GM18526 (cell line): ENCODE results near the gene DNMT3A.
A peak's percentile ranks its signal among the peaks of the same experiment; 100 is the strongest.

Source experiments
- POLR2A ChIP-seq: IDR thresholded peaks from 3 replicates; pipeline ENCODE4 v1.6.1; 2011; ENCODE audit not compliant: insufficient read length; ENCODE audit errors: extremely low read depth

The DNMT3A gene

DNA sequence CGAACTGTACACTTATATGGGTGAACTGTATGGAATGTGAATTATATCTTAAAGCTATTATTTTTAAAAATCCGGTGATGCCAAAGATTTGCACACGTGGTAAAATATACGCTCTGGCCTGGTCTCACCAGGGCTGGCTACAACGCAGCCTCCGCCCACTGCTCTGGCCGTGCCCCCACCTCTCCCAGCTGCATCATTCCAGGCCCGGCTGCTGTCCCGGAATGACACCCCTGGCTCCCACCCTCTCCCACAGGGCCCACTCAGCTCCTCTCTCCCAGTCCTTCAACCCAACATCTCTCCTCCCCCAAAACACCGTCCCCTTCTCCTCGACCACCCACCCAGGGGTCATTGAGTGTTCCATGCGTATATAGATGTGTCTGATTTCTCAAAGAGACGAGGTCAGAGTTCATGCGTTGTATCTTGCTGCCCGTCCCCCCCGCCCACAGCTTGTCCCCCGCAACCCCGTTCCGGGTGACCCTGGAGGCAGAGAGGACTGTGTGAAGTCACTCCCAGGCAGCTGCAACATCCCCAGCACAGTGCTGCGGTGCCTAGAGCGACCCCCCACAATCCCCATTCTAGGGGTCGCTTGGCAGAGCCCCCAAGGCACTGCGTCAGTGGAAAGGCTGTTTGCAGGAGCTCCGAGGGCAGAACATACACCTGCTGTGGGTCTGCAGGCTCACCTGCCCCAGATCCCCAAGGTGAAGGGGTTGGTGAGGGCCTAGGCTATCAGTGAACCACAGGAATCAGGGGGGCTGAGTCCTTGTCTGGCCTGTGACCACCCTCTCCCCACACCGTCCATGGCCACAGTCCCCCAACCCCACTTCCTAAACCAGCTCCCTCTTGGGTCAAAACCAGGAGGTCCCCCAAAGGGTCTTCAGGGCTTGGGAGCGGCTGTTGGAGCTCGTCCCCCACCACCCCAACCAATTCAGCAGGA lies 13.3 kb downstream of the DNMT3A start:
- TF ChIP-seq POLR2A: no peak

DNA sequence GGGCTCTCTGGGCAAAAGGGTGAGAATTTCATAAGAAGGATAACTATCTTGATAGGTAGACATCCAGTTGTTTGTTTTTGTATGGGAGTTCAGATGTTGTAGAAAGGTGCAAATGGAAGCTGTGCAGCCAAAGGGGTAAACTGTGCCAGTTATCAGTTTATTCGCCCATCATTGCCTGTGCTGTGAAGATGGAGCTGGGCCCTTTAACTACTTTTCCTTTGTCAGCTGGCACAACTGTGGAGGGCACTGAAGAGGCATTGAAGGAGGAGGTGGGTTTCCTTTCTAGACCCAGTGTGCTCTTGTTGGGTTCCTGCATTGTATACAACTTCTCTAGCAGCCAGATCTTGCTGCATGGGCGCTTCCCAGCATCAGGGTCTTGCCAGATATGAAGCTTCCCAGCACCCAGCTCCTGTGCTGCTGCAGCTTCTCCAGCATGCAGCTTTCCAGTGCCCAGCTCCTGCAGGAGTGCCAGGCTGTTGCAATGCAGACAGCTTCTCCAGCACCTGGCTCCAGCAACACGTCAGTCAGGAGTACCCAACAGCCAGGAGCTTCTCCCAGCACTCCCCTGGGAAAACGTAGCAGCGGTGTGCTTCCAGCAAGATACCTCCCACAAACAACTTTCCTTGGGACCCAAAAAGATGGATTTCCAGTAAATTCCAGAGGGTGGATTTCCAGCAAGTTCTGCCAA lies 15.3 kb downstream of the DNMT3A start:
- TF ChIP-seq POLR2A: no peak

DNA sequence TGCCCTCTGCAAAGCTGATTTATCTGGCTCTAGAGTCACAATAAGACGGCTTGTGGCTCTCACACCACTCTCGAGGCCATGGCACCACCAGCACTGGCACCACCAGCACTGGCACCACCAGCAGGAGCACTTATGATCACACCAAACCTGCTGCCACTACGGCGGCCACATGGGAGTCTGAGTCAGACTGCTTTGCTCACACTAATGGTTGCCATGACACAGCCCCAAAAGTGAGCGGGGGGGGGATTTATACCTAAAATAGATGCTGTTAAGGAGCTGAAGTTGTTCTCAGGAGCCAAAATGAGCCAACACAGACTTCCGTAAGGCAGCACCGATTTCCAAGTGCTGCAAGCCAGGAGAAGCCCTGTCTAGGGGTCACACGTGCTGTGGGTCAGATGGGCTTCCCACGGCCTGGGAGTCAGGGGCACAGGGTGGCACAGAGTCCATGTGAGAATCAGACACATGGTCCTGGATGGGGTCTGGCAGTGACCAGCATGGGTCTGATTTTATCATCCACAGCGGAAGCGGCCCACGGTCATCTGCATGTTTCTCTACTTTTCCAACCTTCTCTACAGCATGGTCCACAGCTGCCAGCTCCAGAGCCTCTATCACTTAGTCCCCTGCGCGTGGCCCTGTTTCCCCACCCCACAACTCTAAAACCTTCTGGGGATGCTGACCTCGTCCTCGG lies 16.7 kb downstream of the DNMT3A start:
- TF ChIP-seq POLR2A: no peak

DNA sequence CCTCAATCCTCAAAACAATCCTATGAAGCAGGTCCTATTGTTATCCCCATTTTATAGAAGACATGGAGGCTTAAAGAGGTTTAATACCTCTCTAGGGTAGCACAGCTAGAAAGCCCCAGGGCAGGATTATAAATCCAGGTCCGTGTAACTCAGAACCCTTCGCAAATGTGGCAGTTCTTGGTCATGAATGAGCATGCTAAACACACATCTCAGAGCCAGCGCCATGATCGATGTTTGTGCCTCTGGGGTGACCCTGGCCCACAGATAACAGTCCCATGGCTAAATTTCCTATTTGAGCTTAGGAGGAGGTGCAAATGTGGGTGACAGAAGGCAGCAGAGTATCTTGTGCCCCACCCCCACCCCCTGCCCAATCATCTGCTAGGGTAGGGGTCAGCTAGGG lies 17.5 kb downstream of the DNMT3A start:
- TF ChIP-seq POLR2A: no peak

DNA sequence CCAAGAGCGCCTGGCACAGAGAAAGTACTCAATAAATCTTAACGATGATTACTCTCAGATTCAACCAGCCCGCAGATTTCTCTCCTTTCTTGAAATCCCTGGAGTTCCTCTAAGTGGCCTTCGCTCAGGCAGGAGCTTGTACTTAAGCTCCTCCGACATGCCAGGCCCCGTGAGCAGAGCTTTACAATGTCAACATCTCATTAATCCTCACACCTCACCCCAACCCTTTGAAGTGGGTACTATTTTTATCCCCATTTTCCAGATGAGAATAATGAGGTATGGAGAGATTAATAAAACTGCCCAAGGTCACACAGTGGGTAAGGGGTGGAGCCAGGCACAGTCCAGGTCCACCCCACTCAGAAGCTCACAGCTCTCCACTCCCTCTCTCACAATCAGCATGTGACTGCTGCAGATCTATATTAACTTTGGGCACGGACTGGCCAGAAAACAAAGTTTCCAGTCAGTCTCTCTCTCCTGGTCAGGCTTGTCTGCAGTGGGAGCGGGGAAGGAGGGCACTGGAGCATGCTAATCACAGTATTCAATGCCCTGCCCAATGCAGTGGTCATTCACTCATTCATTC lies 18.0 kb downstream of the DNMT3A start:
- no peak for TF ChIP-seq POLR2A

DNA sequence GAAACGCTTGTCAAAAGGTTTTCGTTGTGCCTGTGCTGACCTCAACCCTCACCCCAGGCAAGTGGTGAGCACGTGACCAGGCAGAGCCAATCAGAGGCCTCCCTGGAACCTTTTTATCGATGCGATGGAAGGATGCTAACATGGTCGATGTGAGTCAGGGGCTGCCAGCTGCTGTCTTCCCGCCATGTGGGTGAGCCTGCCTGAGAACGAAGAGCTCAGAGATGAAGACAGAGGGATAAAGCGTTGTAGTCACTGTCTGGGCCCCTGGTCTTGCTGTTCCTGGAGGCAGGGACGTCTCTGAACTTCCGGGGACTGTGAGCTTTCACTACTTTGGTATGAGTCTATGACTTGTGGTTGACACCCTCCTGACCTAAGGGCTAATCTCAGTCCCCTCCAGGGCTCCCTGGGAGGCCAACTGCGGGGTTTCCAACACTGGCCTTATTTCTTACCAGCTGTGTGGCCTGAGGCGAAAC lies 18.6 kb downstream of the DNMT3A start:
- TF ChIP-seq POLR2A: no peak

DNA sequence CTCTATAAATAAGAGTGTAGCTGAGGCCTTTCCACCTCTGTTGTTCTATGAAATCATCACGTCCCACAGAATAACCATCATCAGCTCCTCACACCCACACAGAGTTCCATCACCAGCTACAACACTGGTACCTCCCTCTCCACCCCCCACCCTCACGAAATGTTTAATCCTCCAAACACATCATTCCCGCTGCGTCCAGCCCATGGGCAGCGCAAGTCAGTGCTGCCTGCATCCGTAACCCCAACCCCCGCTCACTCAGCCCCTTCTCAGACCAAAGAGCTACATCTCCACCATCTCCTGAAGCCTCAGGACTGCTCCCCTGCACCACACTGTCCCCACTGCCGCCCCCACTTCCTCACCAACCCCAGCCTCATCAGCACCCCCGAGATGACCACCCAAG lies 19.4 kb downstream of the DNMT3A start:
- no peak for TF ChIP-seq POLR2A

DNA sequence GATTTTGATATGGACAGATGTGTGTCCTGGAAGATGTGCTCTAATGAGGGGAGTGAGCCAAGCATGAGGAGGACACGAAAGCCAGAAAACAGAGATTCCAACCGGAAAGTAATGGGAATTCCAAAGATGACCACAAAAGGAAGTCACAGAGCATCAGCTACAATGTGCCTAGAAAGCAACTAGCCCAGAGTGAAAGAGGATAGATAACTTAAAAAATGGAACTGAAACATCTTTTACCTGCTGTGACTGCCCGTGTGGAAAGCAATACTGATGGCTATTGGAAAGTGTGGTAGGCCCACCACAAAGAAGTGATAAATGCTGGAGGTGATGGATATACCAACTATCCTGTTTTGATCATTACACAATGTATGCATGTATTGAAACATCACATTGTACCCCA lies 21.6 kb downstream of the DNMT3A start:
- TF ChIP-seq POLR2A: no peak

DNA sequence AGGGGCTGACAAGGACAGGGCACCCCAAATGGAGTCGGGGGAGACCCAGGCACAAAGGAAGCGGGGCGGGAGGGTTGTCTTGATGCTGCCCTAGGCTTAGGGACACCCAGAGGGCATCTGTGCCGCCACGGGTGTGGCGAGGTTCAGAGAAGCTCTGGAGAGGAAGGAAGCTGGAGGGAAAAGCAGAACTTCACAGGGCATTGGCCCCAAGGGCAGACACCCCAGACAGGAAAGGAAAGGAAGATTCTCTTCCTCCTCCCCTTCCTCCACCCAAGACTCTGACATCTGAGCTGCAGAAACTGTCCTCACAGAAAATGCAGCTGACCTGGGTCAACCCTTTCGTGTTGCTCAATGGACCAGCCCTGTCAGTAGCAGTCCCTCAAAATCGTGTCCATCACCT lies 25.6 kb downstream of the DNMT3A start:
- TF ChIP-seq POLR2A: no peak

DNA sequence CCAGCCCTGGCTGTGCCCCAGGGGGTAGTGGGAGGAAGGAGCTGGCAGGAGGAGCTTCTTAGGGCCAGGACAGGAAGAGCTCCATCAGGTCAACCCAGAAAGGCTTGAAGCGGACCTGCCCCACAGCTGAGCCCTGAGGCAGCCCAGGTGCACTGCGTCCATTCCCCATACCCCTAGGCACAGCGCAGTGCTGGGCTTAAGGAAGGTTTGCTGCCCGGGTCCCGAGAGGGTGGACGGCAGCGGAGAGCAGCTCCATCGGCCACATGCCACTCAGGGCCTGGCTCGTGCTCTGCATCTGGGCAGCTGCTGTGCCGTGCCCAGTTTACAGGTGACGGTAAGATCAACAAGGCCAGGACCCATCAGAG lies 26.4 kb downstream of the DNMT3A start:
- TF ChIP-seq POLR2A: no peak

DNA sequence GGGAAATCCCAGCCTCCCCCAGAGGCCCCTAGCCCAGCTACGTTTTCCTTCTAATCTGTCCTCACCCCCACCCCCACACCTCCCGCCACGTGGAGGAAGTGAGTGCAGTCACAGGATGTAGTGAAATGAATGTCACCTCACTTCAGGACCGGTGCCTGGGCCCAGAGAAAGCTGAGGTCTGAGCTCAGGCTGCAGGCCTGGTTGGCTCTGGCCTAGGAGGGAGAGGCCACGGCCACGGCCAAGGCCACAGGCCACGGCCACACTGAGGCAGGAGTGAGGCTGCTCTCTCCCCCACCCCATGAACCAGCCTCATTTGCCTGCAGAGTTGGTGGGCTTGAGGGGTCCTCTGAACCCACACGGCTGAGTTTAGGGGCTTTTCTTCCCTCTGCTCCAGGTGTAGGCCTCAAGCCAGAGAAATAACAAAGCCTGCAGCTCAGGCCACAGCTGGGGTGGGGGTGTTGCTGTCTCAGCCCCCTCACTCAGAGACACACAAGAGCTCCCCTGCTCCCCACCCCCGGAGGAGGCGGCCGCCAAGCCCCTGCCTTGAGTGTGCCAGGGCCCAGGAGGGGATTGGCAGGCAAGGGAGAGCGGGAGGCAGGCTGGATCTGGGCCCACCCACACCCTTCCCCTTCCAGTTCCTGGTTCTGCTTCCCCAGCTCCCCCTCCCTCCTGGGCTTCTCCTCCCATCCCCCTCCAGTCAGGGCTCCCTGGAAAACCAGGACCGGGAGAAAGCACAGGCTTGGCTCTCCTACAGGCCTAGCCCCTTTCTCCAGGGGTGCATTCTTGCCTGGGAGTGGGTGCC lies 27.0 kb downstream of the DNMT3A start:
- peak; percentile 48 for TF ChIP-seq POLR2A

DNA sequence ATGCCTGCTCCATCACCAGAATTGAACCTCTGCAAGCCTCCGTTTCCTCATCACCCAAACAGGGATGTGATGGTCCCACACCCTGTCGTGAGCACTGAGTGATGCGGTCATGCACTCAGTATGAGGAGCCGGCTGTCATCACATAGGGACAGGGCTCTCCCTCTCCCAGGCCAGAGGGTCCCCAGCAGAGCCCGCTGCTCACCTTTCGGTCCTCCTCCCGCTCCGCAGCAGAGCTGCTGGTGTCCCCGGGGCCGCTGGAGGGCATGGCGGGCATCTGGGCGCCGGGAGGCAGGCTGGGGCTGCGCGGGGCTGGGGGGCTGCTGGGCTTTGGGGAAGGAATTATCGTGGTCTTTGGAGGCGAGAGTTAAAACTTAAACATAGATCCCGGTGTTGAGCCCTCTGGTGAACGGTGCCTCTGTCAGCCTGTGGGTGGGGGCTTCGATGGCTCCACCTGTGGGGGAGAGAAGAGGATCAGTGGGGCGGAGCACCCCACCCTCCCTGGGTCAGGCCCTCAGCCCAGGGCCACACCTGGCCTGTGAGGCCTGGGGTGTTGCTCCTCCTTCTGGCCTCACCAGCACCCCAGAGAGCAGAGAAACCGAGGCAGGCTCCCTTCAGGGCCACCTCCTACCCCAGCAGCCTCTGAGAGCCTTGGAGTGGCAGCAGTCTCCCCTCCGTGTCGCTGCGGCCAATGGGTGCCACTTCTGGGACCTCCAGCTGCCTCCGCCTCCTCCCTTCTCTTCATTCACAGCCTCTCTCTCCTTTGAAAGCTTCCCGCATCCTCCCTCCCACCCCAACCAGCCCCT lies 27.8 kb downstream of the DNMT3A start:
- no peak for TF ChIP-seq POLR2A

DNA sequence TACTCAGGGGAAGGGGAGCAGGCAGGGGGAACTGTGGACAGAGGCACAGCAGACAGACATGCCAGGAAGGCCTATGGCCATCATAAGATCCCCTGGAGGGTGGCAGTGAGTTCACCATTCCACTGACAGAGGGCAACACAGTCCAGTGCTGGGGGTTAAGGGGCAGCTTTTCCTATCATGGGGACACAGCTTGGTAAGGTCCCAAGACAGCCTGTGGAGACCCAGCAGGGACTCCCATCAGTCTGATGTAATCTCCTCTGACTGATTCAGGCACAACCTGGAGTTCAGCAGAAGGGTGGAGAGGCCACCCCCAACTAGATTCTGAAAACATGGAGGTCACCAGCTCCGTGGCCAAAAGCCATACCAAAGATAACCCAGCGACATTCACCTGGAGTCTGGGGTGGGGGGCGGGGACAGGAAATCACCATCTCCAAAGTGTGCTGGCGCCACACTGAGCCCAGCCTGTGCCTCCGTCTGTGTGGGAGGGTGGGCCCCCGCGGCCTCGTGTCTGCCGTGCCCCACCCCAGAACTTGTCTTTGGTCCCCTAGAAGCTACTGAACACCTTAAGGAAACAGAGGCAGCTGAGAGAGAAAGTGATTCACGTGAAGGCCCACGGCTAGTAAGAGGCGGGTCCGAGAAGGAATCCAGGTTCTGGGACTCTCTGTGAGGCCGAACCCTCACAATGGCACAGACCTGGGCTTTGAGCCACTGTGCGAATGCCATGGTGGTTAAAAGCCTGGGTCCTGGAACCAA lies 28.6 kb downstream of the DNMT3A start:
- no peak for TF ChIP-seq POLR2A
